HG03575 (cell line): ENCODE measurements around the gene GCC2.
"Not testable (repeated sequence)": the region's sequence is repeated elsewhere in the genome, so short reads cannot be mapped to it uniquely, and the experiment has no call there.

Source experiments
- ATAC-seq: cut with Tn5 transposase; IDR thresholded peaks from one replicate; pipeline ENCODE4 v1.9.1; 2021; ENCODE audit not compliant: unreplicated experiment, insufficient number of reproducible peaks, low FRiP score; ENCODE audit errors: extremely low read depth

The GCC2 gene

GRCh38 chr2:108507620-108508019 lies 58.6 kb downstream of the GCC2 start:
- not testable (repeated sequence) for ATAC-seq

- ATAC-seq: not testable (repeated sequence)
Measured at GRCh38 chr2:108512431-108512830, 63.4 kb downstream of the GCC2 start.

GRCh38 chr2:108514478-108514877 lies 65.5 kb downstream of the GCC2 start:
- not testable (repeated sequence) for ATAC-seq

GRCh38 chr2:108524688-108525087 lies 75.7 kb downstream of the GCC2 start:
- ATAC-seq: not testable (repeated sequence)

GRCh38 chr2:108525258-108525657 lies 76.3 kb downstream of the GCC2 start:
- ATAC-seq: not testable (repeated sequence)

GRCh38 chr2:108531674-108532055 lies 82.7 kb downstream of the GCC2 start:
- ATAC-seq: no peak

GRCh38 chr2:108533832-108534583 lies 85.0 kb downstream of the GCC2 start, which contains the start of gene LIMS1:
Gene LIMS1 (plus strand): TSS chr2:108534470. CDS start chr2:108534563, 93 bp downstream.
- ATAC-seq: peak; percentile 78

- ATAC-seq: peak; percentile 10
Measured at GRCh38 chr2:108534584-108535356, 85.8 kb downstream of the GCC2 start.

- ATAC-seq: no peak
Measured at GRCh38 chr2:108535357-108535631, 86.3 kb downstream of the GCC2 start.

- ATAC-seq: no peak
Measured at GRCh38 chr2:108536133-108536780, 87.3 kb downstream of the GCC2 start.

- ATAC-seq: no peak
Measured at GRCh38 chr2:108536911-108537310, 87.9 kb downstream of the GCC2 start.

GRCh38 chr2:108538000-108538625 lies 89.1 kb downstream of the GCC2 start:
- no peak for ATAC-seq

GRCh38 chr2:108541451-108541850 lies 92.4 kb downstream of the GCC2 start:
- ATAC-seq: no peak

GRCh38 chr2:108542071-108542470 lies 93.1 kb downstream of the GCC2 start:
- no peak for ATAC-seq

- no peak for ATAC-seq
Measured at GRCh38 chr2:108547606-108548005, 98.6 kb downstream of the GCC2 start.

- no peak for ATAC-seq
Measured at GRCh38 chr2:108548208-108549003, 99.4 kb downstream of the GCC2 start.

- ATAC-seq: no peak
Measured at GRCh38 chr2:108552566-108552965, 103.6 kb downstream of the GCC2 start.

GRCh38 chr2:108553209-108553919 lies 104.4 kb downstream of the GCC2 start:
- no peak for ATAC-seq
